ENCODE data around the gene APOO.

DNA sequence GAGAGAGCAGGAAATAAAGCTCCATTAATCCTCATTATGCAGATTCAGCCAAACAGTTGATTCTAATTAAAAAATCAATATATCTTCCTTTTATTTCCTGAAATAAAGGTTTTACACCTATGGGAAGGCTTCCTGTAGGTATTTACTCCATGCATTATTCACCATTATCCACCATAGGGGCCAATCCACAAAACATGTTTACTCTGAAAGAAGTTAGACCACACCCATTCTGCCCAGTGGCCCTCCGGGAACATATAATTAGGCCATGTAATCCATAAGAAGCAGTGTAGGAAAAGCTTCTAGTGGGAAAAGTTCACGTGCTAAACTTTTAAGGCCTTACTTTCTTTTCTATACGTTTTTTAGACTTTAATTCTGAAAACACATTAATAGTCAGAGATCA lies 67.1 kb downstream of the APOO start:
- TF ChIP-seq POLR2A (IDR thresholded peaks at IDR 0.05): no peak
- TF ChIP-seq, protein P1, sequence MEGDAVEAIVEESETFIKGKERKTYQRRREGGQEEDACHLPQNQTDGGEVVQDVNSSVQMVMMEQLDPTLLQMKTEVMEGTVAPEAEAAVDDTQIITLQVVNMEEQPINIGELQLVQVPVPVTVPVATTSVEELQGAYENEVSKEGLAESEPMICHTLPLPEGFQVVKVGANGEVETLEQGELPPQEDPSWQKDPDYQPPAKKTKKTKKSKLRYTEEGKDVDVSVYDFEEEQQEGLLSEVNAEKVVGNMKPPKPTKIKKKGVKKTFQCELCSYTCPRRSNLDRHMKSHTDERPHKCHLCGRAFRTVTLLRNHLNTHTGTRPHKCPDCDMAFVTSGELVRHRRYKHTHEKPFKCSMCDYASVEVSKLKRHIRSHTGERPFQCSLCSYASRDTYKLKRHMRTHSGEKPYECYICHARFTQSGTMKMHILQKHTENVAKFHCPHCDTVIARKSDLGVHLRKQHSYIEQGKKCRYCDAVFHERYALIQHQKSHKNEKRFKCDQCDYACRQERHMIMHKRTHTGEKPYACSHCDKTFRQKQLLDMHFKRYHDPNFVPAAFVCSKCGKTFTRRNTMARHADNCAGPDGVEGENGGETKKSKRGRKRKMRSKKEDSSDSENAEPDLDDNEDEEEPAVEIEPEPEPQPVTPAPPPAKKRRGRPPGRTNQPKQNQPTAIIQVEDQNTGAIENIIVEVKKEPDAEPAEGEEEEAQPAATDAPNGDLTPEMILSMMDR (IDR thresholded peaks at IDR 0.05 in 4 of 5, conservative IDR thresholded peaks at IDR 0.05 in 1 of 5): no peak

All from gastrocnemius medialis (tissue), 4 donors.